Endothelial cell of umbilical vein (primary cell): Measurements from ENCODE around the gene KLC1. TPM values are rescaled to one million over a fixed set of nuclear protein-coding genes. Genes with fewer than 3 reads are reported as not detected.

ENCODE experiments used
- BruUV-seq: library from RNA; stranded (reverse); fragments of 400-500 nt; replicated peaks from 2 replicates; lab custom pipeline; 2021; lab: Mats Ljungman, UMichigan
- CTCF ChIA-PET: fragments of 300-600, 350-600 bp; sonication (Branson Sonifier 250); formaldehyde crosslinking; loops from one replicate; lab custom pipeline; 2021; ENCODE audit warnings: antibody characterized with exemption, inconsistent platforms; lab: Charles Lee
- POLR2A ChIA-PET: fragments of 300-600, 350-600 bp; sonication (Branson Sonifier 250); formaldehyde crosslinking; loops from one replicate; lab custom pipeline; 2021; ENCODE audit warnings: antibody characterized with exemption, inconsistent platforms; lab: Charles Lee
- DNase-seq: peaks from one replicate; pipeline ENCODE4 v3.0.0-alpha.2; 2011; ENCODE audit warnings: low read depth, low spot score
- FAIRE-seq: peaks from 2 replicates; lab custom pipeline; 2011; peaks lifted over from hg19 to GRCh38; lab: Jason Lieb, UNC
- H2AFZ ChIP-seq: 2 replicates; pipeline ENCODE4 v1.6.0; 2012; ENCODE audit warnings: low read depth, low read length, control low read depth, inconsistent platforms
- H3K27ac ChIP-seq: 2 replicates; pipeline ENCODE4 v1.5.1; 2011; ENCODE audit warnings: low read depth, mild to moderate bottlenecking, control low read depth, low read length, moderate library complexity; ENCODE audit not compliant: insufficient read depth
- H3K27me3 ChIP-seq, 2 experiments: 2 replicates each; pipeline versions ENCODE4 v1.6.0 to v1.6.1; 2011; ENCODE audit warnings: low read length in 2 of 2, mixed read lengths in 1 of 2; ENCODE audit not compliant: control insufficient read depth in 2 of 2, insufficient read depth in 2 of 2
- H3K36me3 ChIP-seq, 2 experiments: 2 replicates in 1 of 2; 3 replicates in 1 of 2; pipeline ENCODE4 v1.5.1; 2011; ENCODE audit warnings: low read length in 2 of 2, mild to moderate bottlenecking in 1 of 2, moderate library complexity in 1 of 2; ENCODE audit not compliant: control insufficient read depth in 2 of 2, insufficient read depth in 2 of 2; ENCODE audit errors: extremely low read depth in 1 of 2
- H3K4me1 ChIP-seq: 3 replicates; pipeline ENCODE4 v1.5.1; 2011; ENCODE audit warnings: mild to moderate bottlenecking, low read length; ENCODE audit not compliant: control insufficient read depth, insufficient read depth; ENCODE audit errors: extremely low read depth
- H3K4me2 ChIP-seq: 2 replicates; pipeline ENCODE4 v1.6.1; 2011; ENCODE audit warnings: low read length, control low read depth, mixed read lengths; ENCODE audit not compliant: insufficient read depth
- H3K4me3 ChIP-seq, 3 experiments: fragments of 200-600 bp in 1 of 3; sonication (generic), shearing (Covaris generic) in 1 of 3; replicated peaks in 1 of 3; 2 replicates each; pipeline ENCODE4 v1.5.1; 2011 to 2016; ENCODE audit warnings: control low read depth in 3 of 3, low read length in 3 of 3, mild to moderate bottlenecking in 2 of 3, inconsistent platforms in 1 of 3, low read depth in 1 of 3, moderate library complexity in 1 of 3; ENCODE audit not compliant: insufficient read depth in 1 of 3
- H3K79me2 ChIP-seq: 2 replicates; pipeline ENCODE4 v1.6.0; 2012; ENCODE audit warnings: low read length, inconsistent platforms; ENCODE audit not compliant: control insufficient read depth, insufficient read depth
- H3K9ac ChIP-seq: replicated peaks from 2 replicates; pipeline ENCODE3; 2011; ENCODE audit warnings: low read length, control low read depth; ENCODE audit not compliant: insufficient read depth; ENCODE audit errors: extremely low read depth
- H3K9me1 ChIP-seq: replicated peaks from 3 replicates; pipeline ENCODE4 v1.6.0; 2011; ENCODE audit warnings: mild to moderate bottlenecking, low read length; ENCODE audit not compliant: control insufficient read depth, insufficient read depth; ENCODE audit errors: extremely low read depth
- H3K9me3 ChIP-seq: replicated peaks from 2 replicates; pipeline ENCODE4 v1.5.1; 2012; ENCODE audit warnings: low read length, inconsistent platforms; ENCODE audit not compliant: control insufficient read depth, insufficient read depth
- H4K20me1 ChIP-seq: replicated peaks from 2 replicates; pipeline ENCODE3; 2011; ENCODE audit warnings: mild to moderate bottlenecking, low read length; ENCODE audit not compliant: control insufficient read depth, insufficient read depth; ENCODE audit errors: extremely low read depth
- EZH2 ChIP-seq: IDR thresholded peaks from 2 replicates; pipeline ENCODE4 v1.6.1; 2012; ENCODE audit warnings: borderline replicate concordance, low read depth, mild to moderate bottlenecking, moderate library complexity, low read length, inconsistent platforms; ENCODE audit not compliant: severe bottlenecking
- FOS ChIP-seq: IDR thresholded peaks from 2 replicates; pipeline ENCODE4 v1.6.1; 2011; ENCODE audit warnings: mild to moderate bottlenecking, low read length, moderate library complexity, borderline replicate concordance; ENCODE audit not compliant: insufficient read depth
- GATA2 ChIP-seq: IDR thresholded peaks from 2 replicates; pipeline ENCODE4 v1.7.0; 2011; ENCODE audit warnings: low read depth, mild to moderate bottlenecking, moderate library complexity, mixed read lengths, low read length; ENCODE audit not compliant: insufficient read length, insufficient read depth
- JUN ChIP-seq: IDR thresholded peaks from 2 replicates; pipeline ENCODE4 v1.6.1; 2011; ENCODE audit warnings: borderline replicate concordance, low read depth; ENCODE audit not compliant: insufficient read length, insufficient read depth
- MYC ChIP-seq: IDR thresholded peaks from one replicate; pipeline ENCODE4 v1.6.1; 2011; ENCODE audit warnings: mild to moderate bottlenecking, low read depth, low read length
- POLR2AphosphoS5 ChIP-seq: IDR thresholded peaks from 2 replicates; pipeline ENCODE4 v1.6.1; 2012; ENCODE audit warnings: low read depth, mild to moderate bottlenecking, control low read depth, low read length, moderate library complexity; ENCODE audit not compliant: insufficient read depth
- dilution Hi-C: fragments of 300-500 bp; cut with MboI; formaldehyde crosslinking; loops from one replicate; pipeline ENCODE4 v1.15.0; 2019; ENCODE audit warnings: low sequenced_read_pairs; ENCODE audit not compliant: extremely low pct_ligation_motif_present
- intact Hi-C: fragments of 100-400 bp; cut with micrococcal nuclease; formaldehyde crosslinking; loops from one replicate; pipeline ENCODE4 v1.10.0; 2022
- polyA plus RNA-seq, 4 experiments: library from polyadenylated mRNA; depleted of rRNA in 3 of 4; stranded (reverse) in 3 of 4; unstranded in 1 of 4; fragments of >200 nt; gene quantifications; 2 replicates each; pipeline versions ENCODE4 v1.2.1 to v1.2.3, GENCODE V29; 2011 to 2012; ENCODE audit warnings: missing spikeins in 1 of 4
- total RNA-seq: library from RNA; stranded (reverse); gene quantifications from 2 replicates; pipeline ENCODE4 v1.2.3, GENCODE V29; 2021
- TF ChIP-seq, protein P1 (sequence below), 2 donors: IDR thresholded peaks; 1 replicate in 1 of 2; 2 replicates in 1 of 2; pipeline ENCODE4 v1.5.1; 2011; ENCODE audit warnings: low read length in 2 of 2, mild to moderate bottlenecking in 2 of 2, moderate library complexity in 2 of 2, control low read depth in 1 of 2, inconsistent platforms in 1 of 2, low read depth in 1 of 2; ENCODE audit not compliant: insufficient read depth in 1 of 2; ENCODE audit errors: extremely low read depth in 1 of 2

Gene KLC1
- total and polyA plus RNA-seq, 2 donors (not counting 3 experiments of a cell fraction or from before 2014, with no cell fraction given), result 124 to 233 TPM

DNA sequence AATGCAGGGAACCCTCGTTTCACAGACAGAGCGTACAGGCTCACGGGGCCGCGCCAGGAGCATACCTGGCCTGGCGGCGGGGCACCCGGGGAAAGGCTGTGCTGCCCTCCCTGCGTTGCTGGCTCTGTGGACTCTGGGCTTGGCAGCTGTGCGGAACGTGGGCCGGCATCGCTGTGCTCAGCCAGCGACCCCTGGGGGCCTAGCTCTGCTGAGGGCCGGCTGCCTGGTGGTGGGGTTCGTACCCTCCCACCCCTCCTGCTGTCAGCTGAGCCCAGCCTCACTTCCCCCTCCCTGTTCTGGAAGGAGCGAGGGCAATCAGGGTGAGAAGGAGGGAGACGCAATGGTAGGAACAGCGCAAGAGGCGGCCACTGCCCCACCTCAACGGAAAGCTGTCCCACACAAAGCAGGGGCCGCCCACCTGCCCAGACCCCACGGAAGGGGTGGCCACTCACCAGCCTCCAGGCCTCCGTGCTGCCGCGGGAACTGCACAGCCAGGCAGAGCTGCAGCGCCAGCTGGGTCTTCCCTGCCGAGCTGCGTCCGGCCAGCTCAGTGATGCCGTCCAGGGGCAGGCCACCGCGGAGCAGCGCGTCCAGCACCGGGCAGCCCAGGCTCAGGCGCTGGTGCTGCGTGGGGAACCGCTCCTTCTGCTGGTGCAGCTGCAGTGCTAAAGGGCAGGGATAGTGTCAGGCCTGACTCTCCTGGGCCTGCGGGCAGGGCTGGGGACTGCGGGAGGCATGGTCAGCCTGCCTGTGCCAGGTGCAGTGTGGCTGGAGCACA lies 77.7 kb downstream of the KLC1 start:
- Histone ChIP-seq H3K27me3 (no peaks in the 10 kb centered on the region), H3K4me1 (peaks cover 46% of the 10 kb centered on the region), H3K36me3 (peaks cover 0 to 12% of the 10 kb centered on the region in 2 experiments), H3K79me2 (no peaks in the 10 kb centered on the region), H3K4me3 (no peak overlapping the region), H3K9ac (no peak overlapping the region), H3K9me1 (no peaks in the 10 kb centered on the region), H3K27ac (no peak overlapping the region), H3K4me2 (no peak overlapping the region), H4K20me1 (no peaks in the 10 kb centered on the region), H2AFZ (no peak overlapping the region), H3K9me3 (no peaks in the 10 kb centered on the region)
- POLR2A ChIA-PET, result no interaction called here
- TF ChIP-seq EZH2 (no peak), JUN (no peak), FOS (no peak), GATA2 (no peak), POLR2AphosphoS5 (no peak), MYC (no peak)
- TF ChIP-seq, protein P1, sequence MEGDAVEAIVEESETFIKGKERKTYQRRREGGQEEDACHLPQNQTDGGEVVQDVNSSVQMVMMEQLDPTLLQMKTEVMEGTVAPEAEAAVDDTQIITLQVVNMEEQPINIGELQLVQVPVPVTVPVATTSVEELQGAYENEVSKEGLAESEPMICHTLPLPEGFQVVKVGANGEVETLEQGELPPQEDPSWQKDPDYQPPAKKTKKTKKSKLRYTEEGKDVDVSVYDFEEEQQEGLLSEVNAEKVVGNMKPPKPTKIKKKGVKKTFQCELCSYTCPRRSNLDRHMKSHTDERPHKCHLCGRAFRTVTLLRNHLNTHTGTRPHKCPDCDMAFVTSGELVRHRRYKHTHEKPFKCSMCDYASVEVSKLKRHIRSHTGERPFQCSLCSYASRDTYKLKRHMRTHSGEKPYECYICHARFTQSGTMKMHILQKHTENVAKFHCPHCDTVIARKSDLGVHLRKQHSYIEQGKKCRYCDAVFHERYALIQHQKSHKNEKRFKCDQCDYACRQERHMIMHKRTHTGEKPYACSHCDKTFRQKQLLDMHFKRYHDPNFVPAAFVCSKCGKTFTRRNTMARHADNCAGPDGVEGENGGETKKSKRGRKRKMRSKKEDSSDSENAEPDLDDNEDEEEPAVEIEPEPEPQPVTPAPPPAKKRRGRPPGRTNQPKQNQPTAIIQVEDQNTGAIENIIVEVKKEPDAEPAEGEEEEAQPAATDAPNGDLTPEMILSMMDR (IDR thresholded peaks at IDR 0.05; ENCODE audit: extremely low read depth in 1 of 2, insufficient read depth in 1 of 2, low read depth in 1 of 2, low read length in 2 of 2), result no peak
- dilution Hi-C loops (no loop called here), intact Hi-C loops (no loop called here)
- no peak for DNase-seq
- FAIRE-seq, result no peak
- CTCF ChIA-PET, result interaction anchor here (1.0 kb wide), 1 partner anchor 9 kb away, joined by 4 read pairs; the partner anchor contains the start of genes XRCC3 and ZFYVE21
- no TSS peak for BruUV-seq
